Endothelial cell of umbilical vein (primary cell): ENCODE results near the gene L1CAM. TPM values are rescaled to one million over a fixed set of nuclear protein-coding genes. Genes with fewer than 3 reads are reported as not detected.

Source experiments
- BruUV-seq: library from RNA; stranded (reverse); fragments of 400-500 nt; replicated peaks from 2 replicates; lab custom pipeline; 2021; lab: Mats Ljungman, UMichigan
- CTCF ChIA-PET: fragments of 300-600, 350-600 bp; sonication (Branson Sonifier 250); formaldehyde crosslinking; loops from one replicate; lab custom pipeline; 2021; ENCODE audit warnings: antibody characterized with exemption, inconsistent platforms; lab: Charles Lee
- POLR2A ChIA-PET: fragments of 300-600, 350-600 bp; sonication (Branson Sonifier 250); formaldehyde crosslinking; loops from one replicate; lab custom pipeline; 2021; ENCODE audit warnings: antibody characterized with exemption, inconsistent platforms; lab: Charles Lee
- DNase-seq: peaks from one replicate; pipeline ENCODE4 v3.0.0-alpha.2; 2011; ENCODE audit warnings: low read depth, low spot score
- FAIRE-seq: peaks from 2 replicates; lab custom pipeline; 2011; peaks lifted over from hg19 to GRCh38; lab: Jason Lieb, UNC
- H2AFZ ChIP-seq: 2 replicates; pipeline ENCODE4 v1.6.0; 2012; ENCODE audit warnings: low read depth, low read length, control low read depth, inconsistent platforms
- H3K27ac ChIP-seq: 2 replicates; pipeline ENCODE4 v1.5.1; 2011; ENCODE audit warnings: low read depth, mild to moderate bottlenecking, control low read depth, low read length, moderate library complexity; ENCODE audit not compliant: insufficient read depth
- H3K27me3 ChIP-seq, 2 experiments: 2 replicates each; pipeline versions ENCODE4 v1.6.0 to v1.6.1; 2011; ENCODE audit warnings: low read length in 2 of 2, mixed read lengths in 1 of 2; ENCODE audit not compliant: control insufficient read depth in 2 of 2, insufficient read depth in 2 of 2
- H3K36me3 ChIP-seq, 2 experiments: 2 replicates in 1 of 2; 3 replicates in 1 of 2; pipeline ENCODE4 v1.5.1; 2011; ENCODE audit warnings: low read length in 2 of 2, mild to moderate bottlenecking in 1 of 2, moderate library complexity in 1 of 2; ENCODE audit not compliant: control insufficient read depth in 2 of 2, insufficient read depth in 2 of 2; ENCODE audit errors: extremely low read depth in 1 of 2
- H3K4me1 ChIP-seq: 3 replicates; pipeline ENCODE4 v1.5.1; 2011; ENCODE audit warnings: mild to moderate bottlenecking, low read length; ENCODE audit not compliant: control insufficient read depth, insufficient read depth; ENCODE audit errors: extremely low read depth
- H3K4me2 ChIP-seq: 2 replicates; pipeline ENCODE4 v1.6.1; 2011; ENCODE audit warnings: low read length, control low read depth, mixed read lengths; ENCODE audit not compliant: insufficient read depth
- H3K4me3 ChIP-seq, 3 experiments: fragments of 200-600 bp in 1 of 3; sonication (generic), shearing (Covaris generic) in 1 of 3; replicated peaks in 1 of 3; 2 replicates each; pipeline ENCODE4 v1.5.1; 2011 to 2016; ENCODE audit warnings: control low read depth in 3 of 3, low read length in 3 of 3, mild to moderate bottlenecking in 2 of 3, inconsistent platforms in 1 of 3, low read depth in 1 of 3, moderate library complexity in 1 of 3; ENCODE audit not compliant: insufficient read depth in 1 of 3
- H3K79me2 ChIP-seq: 2 replicates; pipeline ENCODE4 v1.6.0; 2012; ENCODE audit warnings: low read length, inconsistent platforms; ENCODE audit not compliant: control insufficient read depth, insufficient read depth
- H3K9ac ChIP-seq: replicated peaks from 2 replicates; pipeline ENCODE3; 2011; ENCODE audit warnings: low read length, control low read depth; ENCODE audit not compliant: insufficient read depth; ENCODE audit errors: extremely low read depth
- H3K9me1 ChIP-seq: replicated peaks from 3 replicates; pipeline ENCODE4 v1.6.0; 2011; ENCODE audit warnings: mild to moderate bottlenecking, low read length; ENCODE audit not compliant: control insufficient read depth, insufficient read depth; ENCODE audit errors: extremely low read depth
- H3K9me3 ChIP-seq: replicated peaks from 2 replicates; pipeline ENCODE4 v1.5.1; 2012; ENCODE audit warnings: low read length, inconsistent platforms; ENCODE audit not compliant: control insufficient read depth, insufficient read depth
- H4K20me1 ChIP-seq: replicated peaks from 2 replicates; pipeline ENCODE3; 2011; ENCODE audit warnings: mild to moderate bottlenecking, low read length; ENCODE audit not compliant: control insufficient read depth, insufficient read depth; ENCODE audit errors: extremely low read depth
- CTCF ChIP-seq, 2 donors: IDR thresholded peaks; 1 replicate in 1 of 2; 2 replicates in 1 of 2; pipeline ENCODE4 v1.5.1; 2011; ENCODE audit warnings: low read length in 2 of 2, mild to moderate bottlenecking in 2 of 2, moderate library complexity in 2 of 2, control low read depth in 1 of 2, inconsistent platforms in 1 of 2, low read depth in 1 of 2; ENCODE audit not compliant: insufficient read depth in 1 of 2; ENCODE audit errors: extremely low read depth in 1 of 2
- EZH2 ChIP-seq: IDR thresholded peaks from 2 replicates; pipeline ENCODE4 v1.6.1; 2012; ENCODE audit warnings: borderline replicate concordance, low read depth, mild to moderate bottlenecking, moderate library complexity, low read length, inconsistent platforms; ENCODE audit not compliant: severe bottlenecking
- FOS ChIP-seq: IDR thresholded peaks from 2 replicates; pipeline ENCODE4 v1.6.1; 2011; ENCODE audit warnings: mild to moderate bottlenecking, low read length, moderate library complexity, borderline replicate concordance; ENCODE audit not compliant: insufficient read depth
- GATA2 ChIP-seq: IDR thresholded peaks from 2 replicates; pipeline ENCODE4 v1.7.0; 2011; ENCODE audit warnings: low read depth, mild to moderate bottlenecking, moderate library complexity, mixed read lengths, low read length; ENCODE audit not compliant: insufficient read length, insufficient read depth
- JUN ChIP-seq: IDR thresholded peaks from 2 replicates; pipeline ENCODE4 v1.6.1; 2011; ENCODE audit warnings: borderline replicate concordance, low read depth; ENCODE audit not compliant: insufficient read length, insufficient read depth
- MAX ChIP-seq: IDR thresholded peaks from 2 replicates; pipeline ENCODE4 v1.6.1; 2011; ENCODE audit not compliant: insufficient read depth, insufficient read length
- MYC ChIP-seq: IDR thresholded peaks from one replicate; pipeline ENCODE4 v1.6.1; 2011; ENCODE audit warnings: mild to moderate bottlenecking, low read depth, low read length
- POLR2A ChIP-seq: IDR thresholded peaks from 2 replicates; pipeline ENCODE4 v1.6.1; 2012; ENCODE audit warnings: low read depth, mild to moderate bottlenecking, control low read depth, low read length
- POLR2AphosphoS5 ChIP-seq: IDR thresholded peaks from 2 replicates; pipeline ENCODE4 v1.6.1; 2012; ENCODE audit warnings: low read depth, mild to moderate bottlenecking, control low read depth, low read length, moderate library complexity; ENCODE audit not compliant: insufficient read depth
- dilution Hi-C: fragments of 300-500 bp; cut with MboI; formaldehyde crosslinking; loops from one replicate; pipeline ENCODE4 v1.15.0; 2019; ENCODE audit warnings: low sequenced_read_pairs; ENCODE audit not compliant: extremely low pct_ligation_motif_present
- intact Hi-C: fragments of 100-400 bp; cut with micrococcal nuclease; formaldehyde crosslinking; loops from one replicate; pipeline ENCODE4 v1.10.0; 2022
- polyA plus RNA-seq, 4 experiments: library from polyadenylated mRNA; depleted of rRNA in 3 of 4; stranded (reverse) in 3 of 4; unstranded in 1 of 4; fragments of >200 nt; gene quantifications; 2 replicates each; pipeline versions ENCODE4 v1.2.1 to v1.2.3, GENCODE V29; 2011 to 2012; ENCODE audit warnings: missing spikeins in 1 of 4
- total RNA-seq: library from RNA; stranded (reverse); gene quantifications from 2 replicates; pipeline ENCODE4 v1.2.3, GENCODE V29; 2021

The L1CAM gene
- total and polyA plus RNA-seq, 2 donors (not counting 3 experiments of a cell fraction or from before 2014, with no cell fraction given) = 0.01 TPM; not detected in 1

GRCh38 chrX:153861151-153861550, 24.8 kb downstream of the L1CAM start:
- H2AFZ ChIP-seq = no peak overlapping the region
- intact Hi-C loops = no loop called here
- no peaks in the 10 kb centered on the region for H3K4me1 ChIP-seq
- H3K36me3 ChIP-seq = no peaks in the 10 kb centered on the region
- ChIA-PET CTCF (no interaction called here), POLR2A (no interaction called here)
- no peak overlapping the region for H3K27ac ChIP-seq
- no peaks in the 10 kb centered on the region for H3K79me2 ChIP-seq
- H3K9me1 ChIP-seq = no peaks in the 10 kb centered on the region
- H3K9me3 ChIP-seq = no peaks in the 10 kb centered on the region
- dilution Hi-C loops = no loop called here
- DNase-seq = no peak
- no peak for FAIRE-seq
- no peak overlapping the region for H3K4me2 ChIP-seq
- no TSS peak for BruUV-seq
- H3K27me3 ChIP-seq = no peaks in the 10 kb centered on the region
- no peak overlapping the region for H3K9ac ChIP-seq
- H3K4me3 ChIP-seq = no peak overlapping the region
- no peak for TF ChIP-seq POLR2A
- no peak for TF ChIP-seq MYC
- TF ChIP-seq CTCF (IDR thresholded peaks at IDR 0.05; ENCODE audit: extremely low read depth in 1 of 2, insufficient read depth in 1 of 2, low read depth in 1 of 2, low read length in 2 of 2) = no peak
- no peak for TF ChIP-seq GATA2
- no peak for TF ChIP-seq FOS
- TF ChIP-seq MAX = no peak
- no peak for TF ChIP-seq JUN
- TF ChIP-seq POLR2AphosphoS5 = no peak
- no peak for TF ChIP-seq EZH2
- H4K20me1 ChIP-seq = no peaks in the 10 kb centered on the region
